NCI-H2227 (cell line): ENCODE data around the gene PRKAR1B.

Experiments
- DNase-seq: peaks from one replicate; lab custom pipeline; 2025; ENCODE audit not compliant: unreplicated experiment; lab: John Stamatoyannopoulos, UW

PRKAR1B gene

DNA sequence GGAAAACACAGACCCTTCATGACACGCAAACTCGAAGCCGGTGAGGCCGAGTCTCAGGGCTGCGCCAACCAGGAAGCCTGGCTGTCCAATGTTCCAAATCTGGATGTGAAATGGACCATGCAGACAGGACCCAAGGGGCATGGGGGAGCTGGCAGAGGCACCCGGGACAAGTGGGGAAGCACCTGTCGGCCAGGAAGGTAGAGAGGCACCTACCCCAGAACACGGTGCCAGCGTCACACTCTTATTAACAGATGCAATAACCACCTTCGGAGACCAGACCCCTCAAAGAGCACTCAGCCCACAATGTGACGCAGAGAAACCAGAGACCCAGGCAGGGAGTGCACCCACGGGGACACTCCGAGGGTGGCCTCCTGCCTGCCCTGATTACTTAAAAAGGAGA, 119.1 kb downstream of the PRKAR1B start:
- DNase-seq: no peak

DNA sequence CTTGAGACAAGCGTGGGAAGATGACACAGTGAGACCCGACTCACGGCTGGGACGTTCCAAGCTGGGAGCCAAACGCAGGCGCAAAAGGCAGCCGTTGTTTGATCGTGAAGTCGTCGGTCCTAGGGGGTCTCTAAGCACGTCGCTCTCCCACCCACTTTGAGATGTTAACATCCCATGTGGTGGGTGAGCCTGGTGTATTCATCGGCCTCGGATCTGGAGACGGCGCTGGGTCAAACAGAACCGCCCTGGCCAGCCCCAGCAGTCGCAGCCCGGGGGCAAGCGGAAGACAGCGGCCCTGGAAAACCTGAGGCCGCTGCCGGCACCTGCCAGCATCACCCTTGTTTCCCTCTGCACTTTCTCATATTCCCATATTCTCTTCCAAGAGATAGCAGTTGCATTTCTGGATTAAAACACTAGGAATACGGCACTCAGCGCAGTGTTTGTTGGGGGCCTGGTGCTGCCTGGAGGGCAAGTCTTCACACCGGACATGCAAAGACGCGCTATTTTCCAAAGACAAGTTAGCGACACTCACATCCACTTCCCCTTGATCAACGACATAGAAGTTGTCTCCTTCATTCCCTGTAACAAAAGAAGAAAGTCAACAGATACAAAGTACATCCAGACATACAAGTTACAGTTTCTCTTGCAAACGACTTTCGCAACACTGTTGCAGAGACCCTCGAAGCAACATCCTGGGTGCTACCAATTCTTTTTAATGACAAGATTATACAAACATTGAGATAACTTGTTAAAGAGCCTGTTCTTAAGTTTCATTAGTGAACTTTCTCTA, 121.2 kb downstream of the PRKAR1B start:
- no peak for DNase-seq

DNA sequence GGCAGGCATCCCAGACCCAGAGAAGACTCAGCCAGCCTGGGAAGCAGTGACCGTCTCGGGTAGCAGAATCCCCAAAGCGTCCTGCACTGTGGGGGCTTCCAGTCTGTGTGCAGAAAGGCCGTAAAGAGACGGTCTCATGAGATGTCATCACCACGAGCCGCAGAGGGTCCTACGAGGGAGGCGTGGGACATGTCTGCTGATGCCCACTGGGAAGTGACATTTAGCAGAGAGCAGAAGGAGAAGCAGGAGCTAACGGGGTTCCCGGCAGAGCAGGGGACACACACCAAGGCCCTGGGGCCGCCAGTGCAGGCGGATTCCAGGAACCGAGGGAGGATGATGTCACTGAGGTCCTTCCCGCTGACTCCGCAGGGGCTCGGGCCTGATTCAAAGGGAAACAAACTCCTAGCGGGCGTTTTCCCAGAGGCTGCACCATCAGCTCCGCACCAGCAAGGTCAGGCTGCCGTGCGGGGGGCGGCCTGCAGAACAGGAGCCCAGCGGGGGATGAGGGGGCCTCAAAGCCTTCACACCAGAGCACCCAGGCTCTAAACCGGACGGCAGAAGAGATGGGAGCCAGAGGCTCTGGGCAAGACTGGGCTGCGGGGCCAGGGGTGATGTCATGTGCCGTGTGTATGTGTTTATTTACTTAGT, 122.1 kb downstream of the PRKAR1B start:
- no peak for DNase-seq

DNA sequence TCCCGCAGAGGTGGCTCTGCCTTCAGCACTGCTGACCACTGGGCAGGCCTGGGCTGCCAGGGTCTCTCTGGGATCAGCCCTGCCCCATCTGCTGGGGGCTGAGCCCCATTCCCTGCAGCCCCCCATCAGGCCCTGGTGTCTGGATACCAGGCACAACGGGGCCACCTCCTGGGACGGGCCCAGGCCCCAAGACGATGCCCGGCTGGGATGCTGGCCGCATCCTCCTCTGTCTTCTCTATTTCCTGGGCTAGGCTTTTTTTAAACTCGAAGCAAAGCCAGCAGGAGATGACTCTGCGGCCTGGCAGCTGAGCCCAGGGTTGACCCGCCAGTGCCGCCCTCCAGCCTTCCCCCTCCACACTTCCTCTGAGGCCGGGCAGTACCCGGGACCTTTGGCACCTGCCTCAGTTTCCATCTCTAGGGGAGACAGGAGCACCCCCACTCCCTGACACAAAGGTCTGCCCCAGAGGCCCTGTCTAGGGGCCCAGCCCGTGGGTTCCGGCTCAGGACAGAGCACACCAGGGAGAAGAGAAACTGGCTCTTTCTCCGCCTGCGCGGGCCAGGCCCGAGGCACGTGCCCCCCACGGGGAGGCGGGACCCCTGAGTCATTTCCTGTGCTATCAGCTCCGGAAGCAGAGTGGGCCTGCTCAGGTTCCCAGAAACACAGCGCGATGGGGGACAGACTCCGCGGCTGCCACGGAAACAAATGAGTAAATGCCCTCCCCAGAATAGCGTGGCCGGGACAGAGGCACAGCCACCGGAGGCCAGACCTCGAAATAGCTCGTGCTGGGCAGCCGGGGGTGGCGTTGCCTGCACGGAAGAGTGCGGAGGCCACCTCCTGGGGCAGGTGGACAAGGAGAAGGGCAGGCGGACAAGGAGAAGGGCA, 122.8 kb downstream of the PRKAR1B start:
- no peak for DNase-seq

DNA sequence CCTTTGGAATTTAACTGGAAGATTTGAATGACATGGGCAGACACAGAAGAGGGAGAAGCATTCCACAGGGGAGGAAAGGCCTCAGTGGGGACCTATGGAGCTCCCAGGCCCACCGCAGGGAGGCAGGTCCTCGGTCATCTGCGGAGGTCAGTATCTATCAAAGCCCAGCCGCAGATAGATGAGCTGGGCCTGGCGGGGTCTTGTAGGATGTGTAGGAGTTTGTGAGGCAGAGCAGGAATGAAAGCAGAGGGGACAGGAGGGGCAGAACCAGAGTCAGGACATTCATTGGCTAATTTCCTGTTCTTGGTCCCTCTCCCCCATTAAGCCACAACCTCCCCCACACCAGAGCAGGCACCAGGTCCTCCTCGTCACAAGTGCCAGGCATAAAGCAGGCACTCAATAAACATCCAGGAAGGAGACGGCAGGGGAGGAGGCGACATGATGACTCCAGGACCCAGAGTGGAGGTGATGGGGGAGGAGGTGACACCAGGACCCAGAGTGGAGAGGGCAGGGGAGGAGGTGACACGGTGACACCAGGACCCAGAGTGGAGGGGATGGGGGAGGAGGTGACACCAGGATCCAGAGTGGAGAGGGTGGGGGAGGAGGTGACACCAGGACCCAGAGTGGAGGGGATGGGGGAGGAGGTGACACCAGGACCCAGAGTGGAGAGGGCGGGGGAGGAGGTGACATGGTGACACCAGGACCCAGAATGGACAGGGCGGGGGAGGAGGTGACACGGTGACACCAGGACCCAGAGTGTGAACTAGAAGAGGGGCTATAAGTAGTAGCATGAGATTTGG, 123.7 kb downstream of the PRKAR1B start:
- no peak for DNase-seq

DNA sequence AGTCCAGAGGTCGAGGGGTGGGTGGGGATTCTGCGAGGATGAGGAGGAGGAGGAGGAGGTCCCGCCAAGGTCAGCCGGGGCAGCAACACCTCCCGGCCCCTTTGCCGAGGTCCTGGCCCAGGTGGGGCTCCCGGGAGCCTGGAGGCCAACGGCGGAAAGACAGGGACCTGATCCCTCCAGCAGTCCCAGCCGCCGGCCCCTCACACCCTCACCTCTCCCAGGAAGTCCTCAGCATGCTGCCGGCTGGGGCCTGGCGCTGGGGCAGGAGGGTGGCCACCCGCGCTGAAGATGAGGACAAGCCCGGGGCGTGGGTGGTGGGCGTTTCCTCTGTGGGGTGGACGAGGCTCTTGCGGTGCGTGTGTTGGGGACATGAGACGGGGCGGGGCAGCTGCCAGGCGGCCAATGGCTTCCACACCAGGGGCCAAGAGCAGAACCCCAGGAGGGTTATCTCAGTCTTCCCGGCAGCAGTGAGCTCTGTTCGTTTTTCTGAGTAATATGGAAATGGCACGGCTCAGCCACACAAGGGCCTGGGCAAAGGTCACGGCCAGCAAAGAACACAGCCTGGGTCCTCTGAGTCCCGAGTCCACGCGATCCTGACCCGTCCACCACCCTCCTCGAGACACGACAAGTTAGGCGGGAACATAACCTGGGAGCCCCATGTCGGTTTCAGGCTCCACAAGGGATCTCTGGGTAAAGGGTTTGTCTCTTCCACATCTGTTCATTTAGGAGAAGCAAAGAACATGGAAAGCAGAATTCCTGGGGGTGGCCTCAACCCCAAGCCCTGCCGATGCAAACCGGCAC, 124.5 kb downstream of the PRKAR1B start:
- no peak for DNase-seq

DNA sequence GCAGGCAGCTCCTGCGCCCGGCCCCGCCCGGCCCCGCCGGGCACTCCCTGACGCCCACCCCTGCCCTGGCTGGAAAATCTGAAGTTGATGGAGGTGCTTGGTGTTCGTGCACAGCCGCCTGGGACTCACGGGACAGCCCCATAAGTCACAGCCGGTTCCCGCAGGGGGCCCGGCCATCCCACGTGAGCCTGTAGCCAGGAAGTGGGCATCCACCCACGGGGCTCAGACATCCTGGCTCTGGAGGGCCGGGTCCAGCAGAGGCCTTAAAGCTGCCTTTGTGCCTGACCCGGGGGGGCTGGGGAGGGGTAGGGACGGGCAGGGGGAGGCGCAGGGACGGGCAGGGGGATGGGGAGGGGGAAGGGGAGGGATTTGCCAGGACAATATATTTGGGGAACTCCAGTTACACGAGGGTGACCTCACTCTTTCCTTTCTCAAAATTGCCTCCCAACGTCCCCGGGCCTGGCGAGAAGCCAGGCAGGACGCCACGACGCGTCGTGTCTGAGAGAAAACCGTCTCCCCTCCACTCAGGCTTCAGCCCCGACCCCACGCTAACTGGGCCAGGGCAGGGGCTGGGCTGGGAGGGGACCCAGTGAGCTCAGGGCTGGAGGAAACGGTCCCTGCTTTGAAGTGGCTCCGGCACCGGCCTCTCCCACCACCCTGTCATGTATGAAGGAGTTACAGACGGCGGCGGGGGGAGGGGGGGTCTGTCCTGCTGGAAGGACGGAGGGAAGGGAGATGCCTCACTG, 125.3 kb downstream of the PRKAR1B start:
- DNase-seq: no peak

DNA sequence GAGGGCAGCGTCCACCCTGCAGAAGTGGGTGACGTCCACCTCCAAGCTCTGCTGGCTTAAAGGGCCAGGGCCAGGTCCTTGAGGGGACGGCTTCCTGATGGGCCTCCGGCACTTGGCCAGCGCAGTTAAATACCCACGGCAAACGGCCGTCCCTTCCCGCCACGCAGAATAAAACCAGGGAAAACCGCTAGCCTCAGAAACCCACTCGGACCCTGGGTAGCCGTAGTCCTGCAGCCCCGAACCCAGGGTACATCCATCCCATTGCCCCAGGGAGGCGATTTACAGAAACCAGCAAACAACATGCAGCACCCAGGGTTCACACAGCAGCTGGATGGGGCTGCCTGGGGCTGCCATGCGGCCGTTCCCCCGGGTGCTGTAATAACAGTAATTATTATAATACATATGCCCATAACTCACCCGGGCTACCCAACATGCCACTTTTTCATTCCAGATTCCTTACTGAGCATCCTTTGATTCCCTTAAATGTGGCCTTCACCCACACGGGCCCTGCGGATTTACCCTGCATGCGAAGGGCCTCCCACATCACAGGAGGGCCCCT, 126.0 kb downstream of the PRKAR1B start:
- DNase-seq: peak; percentile 60

DNA sequence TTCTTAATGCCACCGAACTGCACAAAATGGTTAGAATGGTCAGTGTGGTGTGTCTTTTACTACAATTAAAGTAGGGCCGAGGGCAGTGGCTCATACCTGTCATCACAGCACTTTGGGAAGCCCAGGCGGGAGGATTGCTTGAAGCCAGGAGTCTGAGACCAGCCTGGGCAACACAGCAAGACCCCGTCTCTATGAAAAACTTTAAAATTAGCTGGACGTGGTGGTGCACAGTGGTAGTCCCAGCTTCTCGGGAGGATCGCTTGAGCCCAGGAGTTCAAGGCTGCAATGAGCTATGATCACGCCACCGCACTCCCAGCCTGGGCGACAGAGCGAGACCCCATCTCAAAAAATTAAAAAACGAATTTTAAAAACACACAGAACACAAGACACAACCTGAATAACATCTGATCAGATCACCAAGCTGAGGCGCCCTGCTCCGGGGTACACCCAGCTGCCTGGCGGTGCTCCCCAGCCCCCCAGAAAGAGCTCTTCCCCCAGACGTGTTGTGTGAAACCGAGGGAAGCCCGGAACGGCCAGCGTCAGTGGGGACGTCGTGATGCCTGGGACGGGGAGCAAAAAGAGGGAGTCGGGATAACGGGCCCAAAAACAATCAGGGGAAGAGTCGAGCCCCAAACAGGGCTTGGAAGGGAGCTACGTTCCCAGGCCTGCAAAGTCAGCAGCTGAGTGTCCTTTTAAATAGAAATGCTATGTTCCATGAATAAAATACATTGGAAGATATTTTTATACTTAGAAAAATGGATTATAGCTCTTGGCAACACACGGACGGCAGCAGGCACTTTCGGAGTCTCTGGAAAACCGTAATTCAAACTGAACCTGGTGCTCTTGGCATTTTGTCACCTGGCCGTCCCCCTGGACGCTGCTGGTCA, 126.7 kb downstream of the PRKAR1B start:
- no peak for DNase-seq

DNA sequence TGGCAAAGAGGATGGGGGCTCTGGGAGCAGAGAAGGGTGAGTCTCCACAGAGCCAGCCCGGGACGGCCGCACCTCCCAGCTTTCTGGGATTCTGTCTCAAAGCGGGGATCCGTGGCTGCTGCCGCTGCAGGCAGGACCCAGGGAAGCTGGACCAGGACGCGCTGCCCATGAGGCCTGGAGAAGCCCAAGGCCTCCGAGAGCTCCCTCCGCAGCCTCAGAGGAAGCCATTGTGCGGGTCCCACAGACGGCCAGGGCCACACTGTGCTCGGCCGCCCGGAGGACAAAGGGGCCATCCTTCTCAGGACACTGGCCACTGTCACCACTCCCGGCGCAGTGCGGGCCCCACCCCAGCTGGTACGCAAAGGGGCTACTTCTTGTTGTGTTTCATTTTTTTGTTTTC, 128.2 kb downstream of the PRKAR1B start:
- no peak for DNase-seq

DNA sequence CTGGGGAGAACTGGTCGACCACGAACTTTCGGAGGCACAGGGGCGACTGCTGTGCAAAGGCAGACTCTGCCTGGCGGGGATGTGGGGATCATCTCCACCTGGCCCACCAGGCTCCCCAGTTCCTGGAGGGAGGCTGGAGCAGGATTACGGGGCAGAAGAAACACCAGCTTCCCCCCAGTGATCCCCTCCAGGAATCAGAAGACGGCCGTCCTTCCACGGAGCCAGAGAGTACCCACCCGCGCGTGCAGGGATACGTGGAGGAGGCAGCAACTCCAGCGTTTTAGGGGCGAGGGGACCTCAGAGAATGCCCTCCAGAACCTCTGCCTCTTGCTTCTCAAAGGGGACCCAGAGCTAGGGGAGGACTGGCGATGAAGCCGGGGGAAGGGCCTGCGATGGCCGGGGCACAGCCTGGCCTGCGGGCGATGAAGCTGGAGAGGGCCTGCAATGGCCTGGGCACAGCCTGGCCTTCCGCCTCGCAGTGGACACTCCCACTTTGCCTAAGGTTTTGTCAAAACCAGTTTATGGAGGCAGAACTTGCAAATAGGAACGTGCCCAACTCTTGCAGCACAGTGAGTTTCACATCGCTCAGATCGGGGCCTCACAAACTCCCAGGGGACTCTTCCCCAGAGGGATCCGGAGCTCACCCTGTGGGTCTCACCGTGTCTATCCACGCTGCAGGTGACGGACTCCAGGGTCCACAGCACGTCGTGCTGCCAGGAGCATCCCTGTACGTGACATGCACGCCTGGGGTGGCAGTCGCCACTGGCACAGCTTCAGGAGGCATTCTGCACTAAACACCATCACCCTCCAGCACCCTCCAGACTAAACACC, 129.5 kb downstream of the PRKAR1B start:
- no peak for DNase-seq

DNA sequence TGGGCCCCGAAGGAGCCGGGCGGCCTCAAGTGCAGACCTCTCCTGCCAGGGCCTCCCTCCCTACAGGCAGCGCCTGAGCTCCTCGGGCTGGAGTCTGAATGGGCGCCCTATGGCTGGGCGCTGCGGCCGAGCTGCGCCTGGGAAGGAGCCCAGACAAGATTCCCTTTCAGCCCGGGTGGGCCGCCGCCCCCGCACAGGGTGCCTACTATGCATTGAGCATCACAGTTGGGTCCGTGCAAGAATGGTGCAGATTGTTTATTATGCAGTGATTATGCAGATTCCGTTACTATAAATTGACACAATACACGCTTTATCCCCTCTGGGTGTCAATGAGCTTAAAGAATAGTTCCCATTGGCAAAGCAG, 130.3 kb downstream of the PRKAR1B start:
- DNase-seq: no peak

DNA sequence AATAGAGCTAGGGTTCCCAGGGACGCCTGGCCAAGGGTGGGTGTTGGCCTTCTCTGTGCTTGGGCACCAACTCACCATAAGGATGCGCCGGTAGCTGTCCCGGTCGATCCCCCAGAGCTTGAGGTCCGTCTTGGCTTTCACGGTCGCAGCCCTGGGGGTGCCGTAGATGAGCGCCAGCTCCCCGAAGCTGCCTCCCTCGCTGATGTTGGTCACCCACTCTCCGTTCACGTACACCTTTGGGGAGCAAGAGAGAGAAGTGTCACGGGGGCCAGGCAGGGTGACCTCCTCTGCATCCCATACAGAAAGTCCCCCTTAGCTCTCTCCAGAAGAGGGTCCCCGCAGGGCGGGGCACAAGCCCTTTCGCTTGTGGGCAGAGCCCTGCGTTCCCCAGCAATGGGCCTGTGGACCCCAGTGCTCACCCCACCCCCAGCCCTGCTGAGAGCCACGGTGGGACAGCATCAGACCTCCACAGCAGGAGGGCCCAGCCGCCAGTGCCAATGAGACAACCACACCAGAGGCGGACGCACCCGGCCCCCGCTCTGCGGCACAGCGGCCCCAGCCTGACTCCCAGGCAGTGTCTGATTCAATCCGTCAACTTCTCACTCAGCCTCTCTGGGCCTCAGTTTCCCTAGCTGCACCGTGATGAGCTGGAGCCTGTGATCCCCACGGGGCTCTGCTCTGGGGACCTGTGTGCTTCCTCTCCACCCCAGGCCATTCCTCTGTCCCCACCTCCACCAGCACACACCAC, 130.8 kb downstream of the PRKAR1B start:
- no peak for DNase-seq

DNA sequence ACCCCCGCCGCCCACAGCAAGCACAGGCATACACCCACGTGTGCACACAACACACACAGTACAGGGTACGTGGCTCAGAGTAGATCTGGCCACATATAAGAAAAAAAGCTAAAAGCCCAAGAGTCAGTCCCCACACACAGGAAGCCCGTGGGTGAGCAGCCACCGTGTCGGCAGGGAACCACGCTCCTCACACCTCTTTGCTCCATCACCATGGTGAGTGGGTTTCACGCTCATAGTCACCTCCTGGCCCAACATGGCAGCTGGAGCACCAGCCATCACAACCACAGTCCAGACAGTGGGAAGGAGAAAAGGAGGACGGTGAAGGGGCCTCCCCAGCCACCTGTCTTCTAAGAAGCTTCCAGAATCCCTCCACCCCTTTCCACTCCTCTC, 131.5 kb downstream of the PRKAR1B start:
- DNase-seq: no peak

DNA sequence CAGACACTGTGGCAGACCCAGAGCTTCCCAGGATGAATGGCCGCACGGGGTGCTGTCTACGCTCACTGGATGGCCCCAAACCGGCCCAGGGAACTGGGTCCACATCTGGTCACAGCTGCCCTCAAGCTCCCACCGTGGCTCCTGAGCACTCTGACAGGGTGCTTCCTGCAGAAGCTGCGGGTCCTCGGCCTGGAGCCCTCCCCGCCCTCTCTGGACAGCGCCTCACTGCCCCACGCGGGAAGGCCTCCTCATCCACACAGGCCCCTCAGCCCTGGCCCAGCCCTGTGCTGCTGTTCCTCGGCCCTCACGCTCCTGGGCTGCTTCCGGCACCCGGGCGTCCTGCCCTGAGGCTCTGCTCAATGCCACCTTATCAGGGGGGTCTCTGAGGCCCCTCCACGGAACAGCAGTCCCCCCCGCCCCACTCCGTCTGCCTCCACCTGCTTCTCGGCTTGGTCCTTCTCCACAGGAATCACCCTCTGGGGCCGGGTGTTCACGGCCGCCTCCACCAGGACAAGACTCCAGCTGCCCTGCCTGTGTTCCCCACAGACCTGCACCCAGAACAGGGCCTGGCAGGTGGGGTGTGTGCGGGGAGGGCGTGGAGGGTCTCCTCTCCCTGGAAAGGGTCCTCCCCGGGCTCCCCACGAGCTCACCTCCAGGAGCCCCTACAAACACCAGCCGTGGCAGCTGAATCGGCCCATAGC, 132.0 kb downstream of the PRKAR1B start:
- DNase-seq: no peak
